ENCODE data around the gene PNLIPRP3. TPM values are rescaled to one million over a fixed set of nuclear protein-coding genes. Genes with fewer than 3 reads are reported as not detected.

Gene PNLIPRP3
- total RNA-seq, 2 donors from 2014 or later, result not detected

- no peak for DNase-seq (ENCODE audit: low spot score in 2 of 2)
- Mint-ChIP-seq H3K36me3 (no peaks in the 10 kb centered on the region), H3K9me3 (peaks cover 0 to 8% of the 10 kb centered on the region in 2 donors), H3K27ac (no peak overlapping the region)
- no peak for ATAC-seq
Observed at GRCh38 chr10:116475866-116476265, 48.2 kb downstream of the PNLIPRP3 start.

DNA sequence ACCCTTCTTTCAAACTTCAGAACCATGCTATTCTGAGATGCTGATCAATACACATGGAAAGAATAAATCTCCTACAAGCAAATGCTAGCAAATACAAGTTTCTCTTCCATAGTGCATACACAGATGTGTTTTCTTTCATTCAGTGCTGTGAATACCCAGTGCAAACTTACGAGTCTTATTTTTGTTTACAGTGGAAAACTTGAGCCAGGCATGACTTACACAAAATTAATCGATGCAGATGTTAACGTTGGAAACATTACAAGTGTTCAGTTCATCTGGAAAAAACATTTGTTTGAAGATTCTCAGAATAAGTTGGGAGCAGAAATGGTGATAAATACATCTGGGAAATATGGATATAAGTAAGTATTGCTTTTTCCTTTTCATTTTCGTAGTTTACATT is 48.8 kb downstream of the PNLIPRP3 start:
- DNase-seq (ENCODE audit: low spot score in 2 of 2) (no peak), ATAC-seq (no peak)
- H3K9me3 Mint-ChIP-seq, result peaks cover 0 to 8% of the 10 kb centered on the region in 2 donors
- H3K27ac Mint-ChIP-seq, result no peak overlapping the region
- no peaks in the 10 kb centered on the region for H3K36me3 Mint-ChIP-seq

GRCh38 chr10:116477986-116478664 is 50.5 kb downstream of the PNLIPRP3 start:
- peaks cover 0 to 8% of the 10 kb centered on the region in 2 donors for H3K9me3 Mint-ChIP-seq
- no peak overlapping the region for H3K27ac Mint-ChIP-seq
- no peak for ATAC-seq
- H3K36me3 Mint-ChIP-seq, result no peaks in the 10 kb centered on the region
- DNase-seq (ENCODE audit: low spot score in 2 of 2), result no peak

- no peaks in the 10 kb centered on the region for H3K9me3 Mint-ChIP-seq
- no peak for DNase-seq (ENCODE audit: low spot score in 2 of 2)
- no peaks in the 10 kb centered on the region for H3K36me3 Mint-ChIP-seq
- no peak overlapping the region for H3K27ac Mint-ChIP-seq
- no peak for ATAC-seq
Observed at GRCh38 chr10:116486770-116487448, 59.3 kb downstream of the PNLIPRP3 start.

GRCh38 chr10:116487522-116488430 is 60.1 kb downstream of the PNLIPRP3 start:
- H3K27ac Mint-ChIP-seq, result no peak overlapping the region
- no peaks in the 10 kb centered on the region for H3K9me3 Mint-ChIP-seq
- no peak for DNase-seq (ENCODE audit: low spot score in 2 of 2)
- H3K36me3 Mint-ChIP-seq, result no peaks in the 10 kb centered on the region
- ATAC-seq, result no peak

- Mint-ChIP-seq H3K27ac (no peak overlapping the region), H3K9me3 (no peaks in the 10 kb centered on the region), H3K36me3 (no peaks in the 10 kb centered on the region)
- ATAC-seq (no peak), DNase-seq (ENCODE audit: low spot score in 2 of 2) (no peak)
Observed at GRCh38 chr10:116489460-116489859, 61.8 kb downstream of the PNLIPRP3 start.

DNA sequence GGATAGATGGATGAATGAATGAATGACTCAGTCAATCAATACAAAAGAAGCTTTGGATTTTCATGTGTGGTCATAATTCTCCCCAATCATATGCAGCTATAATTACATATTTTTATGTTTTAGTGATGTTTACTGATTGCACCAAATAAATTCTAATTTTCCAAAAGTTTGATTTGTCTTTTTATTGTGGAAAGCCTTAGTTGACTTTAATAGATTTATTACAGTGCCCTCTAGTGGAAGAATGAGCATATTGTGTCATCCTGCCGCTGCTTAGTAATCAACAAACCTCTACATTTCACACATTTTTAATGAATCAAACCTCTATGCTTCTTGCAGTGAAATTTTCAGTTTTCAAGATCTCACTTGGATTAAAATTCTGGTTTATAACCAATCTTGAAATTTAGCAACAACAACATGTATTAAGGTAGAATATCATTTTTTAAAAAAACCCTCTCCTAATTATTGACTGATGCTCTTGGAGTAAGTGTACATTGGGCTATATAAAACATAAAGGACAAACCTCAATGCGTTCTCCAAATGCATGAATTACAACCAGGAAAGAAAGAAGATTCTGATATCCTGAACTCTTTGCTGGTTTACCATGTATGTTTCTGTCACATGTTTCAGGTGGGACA is 62.5 kb downstream of the PNLIPRP3 start:
- DNase-seq (ENCODE audit: low spot score in 2 of 2) (no peak), ATAC-seq (no peak)
- Mint-ChIP-seq H3K9me3 (no peaks in the 10 kb centered on the region), H3K36me3 (no peaks in the 10 kb centered on the region), H3K27ac (no peak overlapping the region)

DNA sequence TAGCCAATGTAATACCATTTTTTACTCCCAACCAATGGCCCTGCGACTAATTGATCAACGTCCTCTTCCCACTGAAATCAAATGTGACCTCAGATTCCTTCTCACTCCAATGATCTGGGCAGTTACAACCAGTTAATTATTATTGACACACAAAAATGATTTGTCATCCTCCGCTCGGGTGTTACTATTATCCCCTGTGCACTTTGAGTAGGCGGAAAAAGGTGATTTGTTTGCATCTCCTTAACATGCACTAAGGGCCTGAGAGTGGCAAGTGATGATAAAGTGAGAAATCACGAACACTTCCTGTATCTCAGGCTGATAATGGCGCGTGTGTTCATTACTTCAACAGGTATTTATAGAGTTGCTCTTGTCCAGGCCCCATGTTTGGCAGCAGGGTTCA is 77.1 kb downstream of the PNLIPRP3 start:
- DNase-seq (ENCODE audit: low spot score in 2 of 2), result no peak
- Mint-ChIP-seq H3K9me3 (peaks cover 4 to 8% of the 10 kb centered on the region in 2 donors), H3K27ac (no peak overlapping the region), H3K36me3 (no peaks in the 10 kb centered on the region)
- no peak for ATAC-seq

DNA sequence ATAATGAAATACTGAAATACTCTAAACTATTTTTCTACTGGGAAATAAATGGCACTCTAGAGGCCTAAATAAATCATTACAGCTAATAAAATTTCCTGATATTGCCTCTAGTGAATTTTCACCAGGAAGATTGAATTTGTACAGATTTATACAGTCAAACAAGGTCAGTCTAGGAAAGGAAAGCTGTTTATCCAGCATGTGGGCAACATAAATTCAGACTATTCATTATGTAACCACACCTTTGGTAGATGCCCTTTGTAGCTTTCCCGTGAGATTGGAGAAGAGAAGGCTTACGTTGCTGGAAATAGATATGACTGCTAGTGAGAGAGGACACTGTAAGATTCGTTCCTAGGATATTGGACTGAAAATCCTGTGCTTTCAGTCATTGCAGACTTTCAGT is 82.9 kb downstream of the PNLIPRP3 start:
- Mint-ChIP-seq H3K27ac (no peak overlapping the region), H3K9me3 (peaks cover 0 to 4% of the 10 kb centered on the region in 2 donors), H3K36me3 (no peaks in the 10 kb centered on the region)
- no peak for DNase-seq (ENCODE audit: low spot score in 2 of 2)
- ATAC-seq, result no peak

DNA sequence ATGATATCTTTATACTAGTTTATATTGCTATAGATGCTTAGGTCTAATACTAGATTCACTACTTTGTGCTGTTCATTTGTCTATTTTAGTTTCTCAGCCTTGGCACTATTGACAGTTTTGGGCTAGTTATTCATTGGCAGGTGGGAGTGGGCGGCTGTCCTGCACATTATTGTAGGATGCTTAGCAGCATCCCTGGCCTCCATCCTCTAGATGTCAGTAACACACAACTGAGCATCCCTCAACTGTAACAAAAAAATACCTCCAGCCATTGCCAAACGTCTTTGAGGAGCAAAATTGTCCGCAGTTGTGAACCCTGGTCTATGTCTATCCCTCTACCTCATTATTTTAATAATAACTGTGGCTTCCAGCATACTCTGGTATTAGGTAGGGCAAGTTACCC is 83.7 kb downstream of the PNLIPRP3 start:
- no peaks in the 10 kb centered on the region for H3K36me3 Mint-ChIP-seq
- DNase-seq (ENCODE audit: low spot score in 2 of 2) (no peak), ATAC-seq (no peak)
- no peak overlapping the region for H3K27ac Mint-ChIP-seq
- H3K9me3 Mint-ChIP-seq, result peaks cover 0 to 4% of the 10 kb centered on the region in 2 donors

DNA sequence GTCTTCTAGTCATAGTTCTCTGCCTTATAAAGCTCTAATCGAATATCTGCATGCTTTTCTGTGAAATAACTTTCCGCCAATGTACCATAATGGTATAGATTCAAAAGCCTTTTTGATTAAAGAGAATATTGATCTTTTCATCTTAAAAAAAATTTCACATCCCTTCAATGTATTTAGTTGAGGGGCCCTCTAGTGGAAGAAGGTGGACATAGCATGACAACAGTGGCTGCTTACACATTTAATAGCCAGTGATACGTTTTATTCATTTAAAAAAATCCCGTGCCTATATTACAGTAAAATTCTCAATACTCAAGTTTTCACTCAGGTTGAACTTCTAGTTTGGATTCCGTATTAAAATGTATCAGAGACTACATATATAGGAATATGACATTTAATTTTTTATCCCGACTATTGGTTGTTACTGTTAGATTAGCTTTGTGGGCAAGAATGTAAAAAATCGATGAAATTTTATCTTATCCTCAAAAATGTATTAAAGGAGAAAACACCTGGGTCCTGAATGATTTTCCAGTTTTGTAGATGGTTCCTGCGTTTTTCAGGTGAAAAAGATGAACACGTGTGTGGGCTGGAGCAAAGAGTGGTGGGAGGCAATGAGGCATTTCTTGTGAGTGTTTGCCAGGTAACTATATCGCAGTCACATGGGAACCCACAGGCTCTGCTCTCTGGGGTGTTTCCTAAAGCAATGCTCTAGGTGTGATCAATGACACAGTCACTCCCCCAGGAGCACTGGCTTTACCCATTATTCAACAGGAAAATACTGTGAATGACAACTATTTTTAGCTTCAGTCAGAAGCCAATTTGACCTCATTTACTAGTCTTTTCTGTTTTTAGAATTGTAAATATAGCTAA is 94.0 kb downstream of the PNLIPRP3 start:
- DNase-seq (ENCODE audit: low spot score in 2 of 2), result peak in 1 of 2 donors; percentile 25
- ATAC-seq, result no peak
- no peaks in the 10 kb centered on the region for H3K36me3 Mint-ChIP-seq
- no peak overlapping the region for H3K27ac Mint-ChIP-seq
- no peaks in the 10 kb centered on the region for H3K9me3 Mint-ChIP-seq

- DNase-seq (ENCODE audit: low spot score in 2 of 2), result no peak
- no peak overlapping the region for H3K27ac Mint-ChIP-seq
- ATAC-seq, result no peak
- H3K9me3 Mint-ChIP-seq, result no peaks in the 10 kb centered on the region
- H3K36me3 Mint-ChIP-seq, result no peaks in the 10 kb centered on the region
Observed at GRCh38 chr10:116522803-116523381, 95.2 kb downstream of the PNLIPRP3 start.

DNA sequence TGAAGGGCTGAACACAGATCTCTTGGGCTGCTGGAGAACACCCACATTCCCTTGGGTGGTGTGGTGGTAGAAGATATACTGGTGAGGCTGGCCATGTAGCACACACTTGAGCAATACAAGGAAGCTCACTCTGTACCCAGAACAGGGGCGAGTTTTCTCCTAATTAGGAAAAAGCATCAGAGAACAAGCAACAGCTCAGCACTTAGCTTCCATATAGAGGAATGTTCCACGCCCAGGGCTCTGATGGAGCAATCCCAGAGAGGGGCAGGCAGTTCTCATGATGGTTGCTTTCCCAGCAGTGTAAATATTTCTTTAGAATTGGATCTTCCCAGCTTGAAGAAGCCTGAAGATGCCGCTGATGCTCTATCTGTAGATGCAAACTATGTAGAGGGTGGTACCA is 97.1 kb downstream of the PNLIPRP3 start:
- Mint-ChIP-seq H3K36me3 (no peaks in the 10 kb centered on the region), H3K9me3 (no peaks in the 10 kb centered on the region), H3K27ac (no peak overlapping the region)
- DNase-seq (ENCODE audit: low spot score in 2 of 2) (no peak), ATAC-seq (no peak)

DNA sequence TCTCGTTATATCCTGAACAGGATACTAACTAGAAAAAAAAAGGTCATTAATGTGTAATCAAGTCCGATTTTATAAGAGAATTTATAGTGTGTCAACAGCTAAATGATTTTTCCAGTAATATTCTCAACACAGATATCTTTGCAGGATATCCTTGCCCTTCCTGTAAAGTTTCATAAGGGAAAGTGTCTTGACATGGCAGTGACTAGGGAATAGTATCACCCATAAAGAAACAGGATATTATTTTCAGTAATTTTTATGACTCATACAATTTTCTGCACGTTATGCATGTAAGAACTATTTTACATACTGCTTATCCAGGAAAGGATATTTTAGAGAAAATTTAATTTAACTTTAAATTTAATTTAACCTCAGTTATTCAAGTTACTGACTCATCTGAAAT is 98.6 kb downstream of the PNLIPRP3 start:
- H3K36me3 Mint-ChIP-seq, result peaks cover 0 to 6% of the 10 kb centered on the region in 2 donors
- no peak overlapping the region for H3K27ac Mint-ChIP-seq
- ATAC-seq (no peak), DNase-seq (ENCODE audit: low spot score in 2 of 2) (no peak)
- peaks cover 0 to 7% of the 10 kb centered on the region in 2 donors for H3K9me3 Mint-ChIP-seq

Measured in activated naive CD4-positive, alpha-beta T cell treated with anti-CD3 and anti-CD28 coated beads, Interleukin-2, amount 50 U/mL, for 72 hours (primary cell).